Type B pancreatic cell (in vitro differentiated cells): Measurements from ENCODE around the gene PDS5A. TPM values are rescaled to one million over a fixed set of nuclear protein-coding genes. Genes with fewer than 3 reads are reported as not detected.
"Not testable (repeated sequence)": the region's sequence is repeated elsewhere in the genome, so short reads cannot be mapped to it uniquely, and the experiment has no call there.

Experiments
- DNase-seq: peaks from one replicate; pipeline ENCODE4 v3.0.0; 2021; ENCODE audit warnings: mixed read lengths; ENCODE audit not compliant: unreplicated experiment; ENCODE audit errors: extremely low spot score
- H3K27ac Mint-ChIP-seq: 2 replicates; pipeline ENCODE4 v1.8.0; 2021; ENCODE audit warnings: mild to moderate bottlenecking, mixed read lengths
- H3K27me3 Mint-ChIP-seq: 2 replicates; pipeline ENCODE4 v1.8.0; 2021; ENCODE audit warnings: mixed read lengths
- H3K36me3 Mint-ChIP-seq: 2 replicates; pipeline ENCODE4 v1.8.0; 2021; ENCODE audit warnings: mixed read lengths
- H3K4me1 Mint-ChIP-seq: one replicate; pipeline ENCODE4 v1.8.0; 2021; ENCODE audit warnings: mixed read lengths; ENCODE audit not compliant: unreplicated experiment
- H3K4me3 Mint-ChIP-seq: 2 replicates; pipeline ENCODE4 v1.8.0; 2021; ENCODE audit warnings: mild to moderate bottlenecking, mixed read lengths
- H3K9me3 Mint-ChIP-seq: 2 replicates; pipeline ENCODE4 v1.8.0; 2021; ENCODE audit warnings: mixed read lengths
- CTCF ChIP-seq: fragments of 200-600 bp; sonication (generic); conservative IDR thresholded peaks from 2 replicates; pipeline ENCODE4 v1.5.0; 2021; ENCODE audit warnings: antibody characterized with exemption, mild to moderate bottlenecking
- total RNA-seq: library from RNA; stranded (reverse); gene quantifications from 2 replicates; pipeline ENCODE4 v1.2.1, GENCODE V29; 2021; ENCODE audit warnings: low replicate concordance

The PDS5A gene
- total RNA-seq, 1 donor from 2014 or later, result 73.3 TPM

- Mint-ChIP-seq H3K4me3 (no peak overlapping the region), H3K9me3 (no peaks in the 10 kb centered on the region), H3K4me1 (peaks cover 5% of the 10 kb centered on the region), H3K36me3 (peaks cover 16% of the 10 kb centered on the region), H3K27me3 (no peaks in the 10 kb centered on the region), H3K27ac (no peak overlapping the region)
- TF ChIP-seq CTCF, result no peak
- DNase-seq, result no peak
These were observed 26.7 kb downstream of the PDS5A start for GRCh38 chr4:39950861-39951481.

- no peak overlapping the region for H3K4me3 Mint-ChIP-seq
- TF ChIP-seq CTCF, result no peak
- H3K4me1 Mint-ChIP-seq, result peaks cover 6% of the 10 kb centered on the region
- H3K27me3 Mint-ChIP-seq, result no peaks in the 10 kb centered on the region
- no peak for DNase-seq
- no peaks in the 10 kb centered on the region for H3K9me3 Mint-ChIP-seq
- H3K27ac Mint-ChIP-seq, result no peak overlapping the region
- H3K36me3 Mint-ChIP-seq, result peaks cover 5% of the 10 kb centered on the region
These were observed 29.7 kb downstream of the PDS5A start for GRCh38 chr4:39947963-39948362.

DNA sequence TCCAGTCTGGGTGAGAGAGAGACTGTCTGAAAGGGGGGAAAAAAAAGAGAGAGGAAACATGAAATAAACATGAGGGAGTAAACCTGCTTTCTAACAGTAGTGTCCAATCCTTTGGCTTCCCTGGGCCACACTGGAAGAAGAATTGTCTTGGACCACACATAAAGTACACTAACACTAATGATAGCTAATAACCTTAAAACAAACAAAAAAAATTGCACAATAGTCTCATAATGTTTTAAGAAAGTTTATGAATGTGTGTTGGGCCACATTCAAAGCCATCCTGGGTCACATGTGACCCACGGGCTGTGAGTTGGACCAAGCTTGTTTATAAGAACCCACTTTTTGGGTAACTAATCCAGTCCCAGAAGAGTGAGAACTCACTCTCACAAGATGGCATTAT is 30.3 kb downstream of the PDS5A start:
- Mint-ChIP-seq H3K27me3 (no peaks in the 10 kb centered on the region), H3K9me3 (no peaks in the 10 kb centered on the region), H3K36me3 (peaks cover 4% of the 10 kb centered on the region), H3K27ac (no peak overlapping the region), H3K4me3 (no peak overlapping the region), H3K4me1 (peaks cover 6% of the 10 kb centered on the region)
- no peak for DNase-seq
- no peak for TF ChIP-seq CTCF

- not testable (repeated sequence) for H3K27me3 Mint-ChIP-seq, H3K4me3 Mint-ChIP-seq, H3K9me3 Mint-ChIP-seq, H3K27ac Mint-ChIP-seq, H3K4me1 Mint-ChIP-seq, H3K36me3 Mint-ChIP-seq
- DNase-seq, result peak; percentile 15
These were observed 33.5 kb downstream of the PDS5A start for GRCh38 chr4:39944245-39944644.

DNA sequence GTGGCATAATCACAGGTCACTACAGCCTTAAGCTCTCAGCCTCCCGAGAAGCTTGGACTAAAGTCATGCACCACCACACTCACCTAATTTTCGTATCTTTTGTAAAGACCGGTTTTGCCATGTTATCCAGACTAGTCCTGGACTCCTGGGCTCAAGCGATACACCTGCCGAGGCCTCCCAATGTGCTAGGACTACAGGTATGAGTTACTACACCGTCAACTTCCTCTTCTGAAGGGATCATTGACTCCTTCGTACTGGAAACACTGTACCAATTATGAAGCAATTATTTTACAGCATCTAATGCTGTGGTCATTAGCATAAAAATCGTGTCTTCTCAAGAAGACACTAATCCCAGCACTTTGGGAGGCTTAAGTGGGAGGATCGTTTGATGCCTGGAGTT is 35.2 kb downstream of the PDS5A start:
- no peak for TF ChIP-seq CTCF
- Mint-ChIP-seq H3K4me1 (peaks cover 6% of the 10 kb centered on the region), H3K9me3 (no peaks in the 10 kb centered on the region), H3K36me3 (peaks cover 6% of the 10 kb centered on the region), H3K4me3 (no peak overlapping the region), H3K27me3 (no peaks in the 10 kb centered on the region), H3K27ac (peak overlapping the region; percentile 3)
- DNase-seq, result peak; percentile 34

- H3K4me3 Mint-ChIP-seq, result no peak overlapping the region
- peak; percentile 24 for DNase-seq
- no peaks in the 10 kb centered on the region for H3K9me3 Mint-ChIP-seq
- peaks cover 10% of the 10 kb centered on the region for H3K36me3 Mint-ChIP-seq
- H3K4me1 Mint-ChIP-seq, result peaks cover 10% of the 10 kb centered on the region
- no peaks in the 10 kb centered on the region for H3K27me3 Mint-ChIP-seq
- no peak overlapping the region for H3K27ac Mint-ChIP-seq
- TF ChIP-seq CTCF, result no peak
These were observed 36.0 kb downstream of the PDS5A start for GRCh38 chr4:39941682-39942217.
